Stimulated activated memory B cell treated with anti-CD40 and anti-IgM and Interleukin-4, amounts not matched to agents 10 μg/mL and 1 μg/mL and 100 μg/mL, for 72 hours (primary cell): Measurements from ENCODE around the gene AKAP11.

Source experiments
- ATAC-seq: fragments of 150-1000 bp; cut with Tn5 transposase; 2 replicates; pipeline ENCODE4 v1.10.0; 2021
- H3K27ac Mint-ChIP-seq: one replicate; pipeline ENCODE4 v1.8.0; 2022; ENCODE audit warnings: mild to moderate bottlenecking, mixed read lengths
- H3K27me3 Mint-ChIP-seq: one replicate; pipeline ENCODE4 v1.8.0; 2022; ENCODE audit warnings: mixed read lengths
- H3K36me3 Mint-ChIP-seq: one replicate; pipeline ENCODE4 v1.8.0; 2022; ENCODE audit warnings: mixed read lengths
- H3K4me1 Mint-ChIP-seq: one replicate; pipeline ENCODE4 v1.8.0; 2022; ENCODE audit warnings: mixed read lengths
- H3K4me3 Mint-ChIP-seq: one replicate; pipeline ENCODE4 v1.8.0; 2022; ENCODE audit warnings: mild to moderate bottlenecking, moderate library complexity, mixed read lengths
- H3K9me3 Mint-ChIP-seq: one replicate; pipeline ENCODE4 v1.8.0; 2022; ENCODE audit warnings: mixed read lengths

AKAP11 gene

GRCh38 chr13:42337808-42338600 lies 66.1 kb downstream of the AKAP11 start:
- Mint-ChIP-seq H3K4me1 (peaks cover 24% of the 10 kb centered on the region), H3K4me3 (no peak overlapping the region), H3K36me3 (no peaks in the 10 kb centered on the region), H3K27me3 (no peaks in the 10 kb centered on the region), H3K9me3 (no peaks in the 10 kb centered on the region), H3K27ac (no peak overlapping the region)
- no peak for ATAC-seq

GRCh38 chr13:42345367-42345766 lies 73.4 kb downstream of the AKAP11 start:
- Mint-ChIP-seq H3K27ac (no peak overlapping the region), H3K36me3 (no peaks in the 10 kb centered on the region), H3K4me3 (no peak overlapping the region), H3K27me3 (no peaks in the 10 kb centered on the region), H3K9me3 (no peaks in the 10 kb centered on the region), H3K4me1 (peaks cover 12% of the 10 kb centered on the region)
- no peak for ATAC-seq

GRCh38 chr13:42348576-42348975 lies 76.6 kb downstream of the AKAP11 start:
- Mint-ChIP-seq H3K4me3 (no peak overlapping the region), H3K27me3 (no peaks in the 10 kb centered on the region), H3K9me3 (no peaks in the 10 kb centered on the region), H3K27ac (no peak overlapping the region), H3K4me1 (peaks cover 9% of the 10 kb centered on the region), H3K36me3 (no peaks in the 10 kb centered on the region)
- no peak for ATAC-seq

GRCh38 chr13:42350141-42350540 lies 78.2 kb downstream of the AKAP11 start:
- no peak overlapping the region for H3K4me3 Mint-ChIP-seq
- H3K9me3 Mint-ChIP-seq = no peaks in the 10 kb centered on the region
- peaks cover 16% of the 10 kb centered on the region for H3K4me1 Mint-ChIP-seq
- H3K27me3 Mint-ChIP-seq = no peaks in the 10 kb centered on the region
- no peaks in the 10 kb centered on the region for H3K36me3 Mint-ChIP-seq
- ATAC-seq = no peak
- no peak overlapping the region for H3K27ac Mint-ChIP-seq

DNA sequence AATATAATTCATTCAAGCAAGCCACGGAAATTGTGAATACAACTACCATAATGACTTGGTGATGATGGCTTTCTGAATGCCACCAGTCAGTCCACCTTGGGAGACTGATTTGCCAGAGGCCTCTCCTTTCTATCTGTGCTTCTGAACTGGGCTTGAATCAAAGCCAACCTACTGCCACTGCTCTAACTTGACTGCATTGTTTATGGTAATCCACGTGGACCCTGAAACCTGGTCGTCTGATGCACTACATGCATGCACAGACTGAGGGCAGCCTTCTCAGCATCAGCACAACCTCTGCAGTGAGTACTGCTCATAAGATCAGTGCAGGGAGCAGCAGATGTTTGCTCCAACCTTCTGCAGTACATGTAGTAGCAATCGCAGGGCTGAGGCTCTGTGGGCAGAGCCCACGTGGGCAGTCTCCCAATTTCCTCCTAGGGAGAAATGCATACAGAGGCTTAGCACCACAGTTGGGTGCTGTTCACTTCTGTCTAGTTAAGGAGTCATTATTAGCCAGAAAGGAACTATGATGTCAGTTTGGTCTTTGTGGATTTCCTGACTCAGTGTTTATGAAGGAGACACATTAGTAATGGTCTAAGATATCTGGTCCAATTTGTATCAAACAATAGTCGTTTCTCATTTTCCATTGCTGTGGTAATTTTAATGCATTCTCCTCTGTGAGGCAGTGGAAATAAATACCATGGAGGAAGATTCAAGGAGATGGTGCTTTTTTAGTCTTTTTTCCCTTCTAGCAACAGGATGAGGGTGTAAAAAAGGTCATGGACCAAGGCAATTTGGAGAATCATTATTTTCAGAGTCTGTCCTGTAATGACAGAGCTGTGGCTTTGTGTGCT lies 82.5 kb downstream of the AKAP11 start:
- Mint-ChIP-seq H3K4me3 (no peak overlapping the region), H3K4me1 (peaks cover 30% of the 10 kb centered on the region), H3K36me3 (no peaks in the 10 kb centered on the region), H3K27me3 (no peaks in the 10 kb centered on the region), H3K9me3 (no peaks in the 10 kb centered on the region), H3K27ac (peak overlapping the region; percentile 68)
- peak; percentile 74 for ATAC-seq

DNA sequence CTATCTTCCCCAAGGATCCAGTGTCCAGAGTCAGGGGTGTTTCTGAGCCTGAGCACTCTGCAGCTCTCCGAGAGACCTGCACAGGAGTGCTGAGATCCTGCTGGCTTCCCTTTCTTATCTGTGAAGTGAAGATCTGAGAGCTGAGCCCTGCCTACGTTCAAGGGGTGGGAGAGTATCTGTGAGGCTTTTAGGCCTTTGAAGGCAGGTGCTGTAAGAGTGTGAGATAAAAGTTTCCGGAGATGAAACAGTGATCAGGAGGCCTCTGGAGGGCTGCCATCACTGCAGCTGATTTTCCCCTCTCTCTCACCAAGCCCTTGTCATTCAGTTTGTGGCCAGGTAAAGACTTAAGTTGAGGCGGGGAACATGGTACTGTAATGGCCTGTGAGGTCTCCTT lies 83.1 kb downstream of the AKAP11 start:
- peaks cover 26% of the 10 kb centered on the region for H3K4me1 Mint-ChIP-seq
- no peaks in the 10 kb centered on the region for H3K27me3 Mint-ChIP-seq
- no peaks in the 10 kb centered on the region for H3K36me3 Mint-ChIP-seq
- peak overlapping the region; percentile 68 for H3K27ac Mint-ChIP-seq
- no peak overlapping the region for H3K4me3 Mint-ChIP-seq
- peak; percentile 27 for ATAC-seq
- H3K9me3 Mint-ChIP-seq = no peaks in the 10 kb centered on the region

DNA sequence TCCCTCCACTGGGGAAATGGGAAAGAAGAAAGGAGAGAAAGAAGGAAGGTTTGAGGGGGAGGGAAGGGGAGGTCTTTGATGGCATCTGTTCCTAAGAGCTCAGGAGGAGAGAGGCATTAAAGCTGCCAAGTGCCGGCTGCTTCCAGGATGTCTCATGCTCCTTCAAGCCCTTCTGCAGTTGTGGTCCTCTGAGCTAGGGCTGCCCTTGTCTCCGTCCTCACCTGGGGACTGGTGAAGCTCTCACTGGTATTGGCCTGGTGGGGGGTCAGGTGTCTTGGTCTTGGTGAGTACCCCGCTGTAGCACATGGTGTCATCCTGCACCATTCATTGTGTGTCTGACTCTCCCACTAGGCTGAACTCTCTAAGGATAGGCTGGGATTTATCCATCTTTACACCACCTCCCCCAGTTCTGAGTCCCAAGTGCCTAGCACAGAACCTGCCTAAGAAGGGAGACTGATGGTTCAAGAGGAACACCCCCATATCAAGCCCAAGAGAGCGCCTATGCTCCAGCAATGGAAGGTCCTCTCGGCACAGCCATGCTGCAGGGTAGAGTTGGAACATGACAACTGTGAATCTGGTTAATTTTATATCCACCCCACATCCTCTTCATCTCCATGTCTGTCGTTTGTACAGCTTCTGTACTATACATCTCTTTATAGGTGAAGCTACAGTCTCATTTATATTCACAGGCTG lies 83.7 kb downstream of the AKAP11 start:
- no peak for ATAC-seq
- Mint-ChIP-seq H3K27me3 (no peaks in the 10 kb centered on the region), H3K27ac (peak overlapping the region; percentile 68), H3K9me3 (no peaks in the 10 kb centered on the region), H3K4me1 (peaks cover 24% of the 10 kb centered on the region), H3K36me3 (no peaks in the 10 kb centered on the region), H3K4me3 (no peak overlapping the region)

GRCh38 chr13:42356184-42356575 lies 84.2 kb downstream of the AKAP11 start:
- H3K9me3 Mint-ChIP-seq = no peaks in the 10 kb centered on the region
- H3K4me1 Mint-ChIP-seq = peaks cover 24% of the 10 kb centered on the region
- no peak overlapping the region for H3K27ac Mint-ChIP-seq
- no peak for ATAC-seq
- no peak overlapping the region for H3K4me3 Mint-ChIP-seq
- H3K27me3 Mint-ChIP-seq = no peaks in the 10 kb centered on the region
- no peaks in the 10 kb centered on the region for H3K36me3 Mint-ChIP-seq

DNA sequence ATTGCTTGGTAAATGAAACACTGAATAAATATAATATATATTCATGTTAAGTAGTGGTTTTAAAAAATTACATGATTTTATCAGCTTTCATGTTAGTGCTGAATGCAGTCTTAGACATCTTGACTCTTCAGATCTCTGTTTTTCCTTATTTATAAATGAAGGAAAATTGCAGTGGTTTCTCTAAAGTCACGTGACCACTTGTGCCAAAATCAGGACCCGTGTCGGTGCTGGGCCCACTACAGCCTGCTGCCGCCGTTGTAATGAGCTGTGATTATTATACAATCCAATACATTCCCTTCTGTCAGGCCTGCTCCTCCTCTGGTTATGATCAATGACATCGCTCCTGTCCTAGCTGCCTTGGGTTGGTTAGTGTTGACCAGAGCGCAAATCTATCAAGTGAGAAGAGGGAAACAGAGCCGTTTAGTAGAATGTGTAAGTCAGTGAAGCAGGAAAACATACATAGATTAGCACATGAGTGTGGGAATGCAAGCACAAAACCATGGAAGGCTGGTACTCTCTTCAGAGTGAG lies 88.2 kb downstream of the AKAP11 start:
- Mint-ChIP-seq H3K9me3 (no peaks in the 10 kb centered on the region), H3K4me3 (no peak overlapping the region), H3K27ac (no peak overlapping the region), H3K27me3 (no peaks in the 10 kb centered on the region), H3K36me3 (no peaks in the 10 kb centered on the region), H3K4me1 (peaks cover 25% of the 10 kb centered on the region)
- no peak for ATAC-seq

DNA sequence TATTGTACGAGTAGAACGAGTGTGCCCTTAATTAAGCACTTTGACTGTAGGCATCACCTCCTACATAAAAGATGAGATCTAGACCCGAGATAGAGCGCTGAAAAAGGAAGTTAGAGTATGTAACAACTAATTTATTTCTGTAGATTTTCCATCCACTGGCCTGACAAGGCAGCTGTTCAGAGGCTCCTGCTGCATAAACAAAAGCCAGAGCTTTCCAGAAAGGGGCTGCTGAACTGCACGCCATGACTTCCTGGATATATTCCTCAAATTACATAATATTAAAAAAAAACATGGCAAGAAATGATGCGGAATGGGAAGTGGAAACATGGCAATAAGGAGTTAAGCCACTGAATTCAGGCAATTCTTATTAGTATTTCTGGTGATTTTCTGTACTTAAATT lies 89.7 kb downstream of the AKAP11 start:
- no peak overlapping the region for H3K4me3 Mint-ChIP-seq
- H3K36me3 Mint-ChIP-seq = no peaks in the 10 kb centered on the region
- H3K4me1 Mint-ChIP-seq = peaks cover 23% of the 10 kb centered on the region
- ATAC-seq = no peak
- no peaks in the 10 kb centered on the region for H3K9me3 Mint-ChIP-seq
- no peak overlapping the region for H3K27ac Mint-ChIP-seq
- H3K27me3 Mint-ChIP-seq = no peaks in the 10 kb centered on the region

DNA sequence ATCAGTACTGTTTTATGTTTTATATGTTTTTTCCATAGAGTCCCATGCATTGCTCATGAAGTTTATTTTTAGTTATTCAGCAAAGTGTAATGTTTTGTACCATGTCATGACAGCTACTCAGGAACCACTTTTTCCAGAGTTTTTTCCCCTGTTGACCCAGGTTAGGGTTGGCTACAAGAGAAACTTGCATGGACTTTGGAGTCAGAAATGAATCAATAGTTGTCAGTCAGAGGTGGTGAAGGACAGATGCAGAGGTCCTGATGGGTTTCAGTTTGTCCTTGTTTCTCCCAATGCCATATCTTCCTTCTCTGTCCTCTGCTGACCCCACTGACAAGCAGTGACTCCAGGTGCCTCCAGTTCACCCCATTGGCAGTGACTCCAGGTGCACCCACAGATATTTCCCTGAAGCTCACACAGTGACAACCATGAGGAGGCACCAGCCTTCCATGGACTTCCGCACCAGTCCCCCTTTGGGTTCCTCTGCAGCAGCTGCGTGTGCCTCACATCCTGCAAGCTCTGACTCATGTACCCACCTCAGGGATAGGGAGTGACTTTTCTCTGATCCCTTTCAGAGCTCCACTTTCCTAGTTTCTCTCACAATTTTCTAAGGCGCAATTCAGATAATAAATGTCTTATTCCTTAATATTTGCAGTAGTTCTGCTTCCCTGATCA lies 92.1 kb downstream of the AKAP11 start:
- ATAC-seq = no peak
- Mint-ChIP-seq H3K27me3 (no peaks in the 10 kb centered on the region), H3K4me3 (no peak overlapping the region), H3K4me1 (peaks cover 17% of the 10 kb centered on the region), H3K27ac (no peak overlapping the region), H3K9me3 (no peaks in the 10 kb centered on the region), H3K36me3 (no peaks in the 10 kb centered on the region)

GRCh38 chr13:42364613-42365000 lies 92.7 kb downstream of the AKAP11 start:
- H3K36me3 Mint-ChIP-seq = no peaks in the 10 kb centered on the region
- H3K9me3 Mint-ChIP-seq = no peaks in the 10 kb centered on the region
- ATAC-seq = no peak
- no peak overlapping the region for H3K27ac Mint-ChIP-seq
- H3K4me3 Mint-ChIP-seq = no peak overlapping the region
- peaks cover 21% of the 10 kb centered on the region for H3K4me1 Mint-ChIP-seq
- H3K27me3 Mint-ChIP-seq = no peaks in the 10 kb centered on the region

GRCh38 chr13:42367831-42368230 lies 95.9 kb downstream of the AKAP11 start:
- Mint-ChIP-seq H3K36me3 (no peaks in the 10 kb centered on the region), H3K27me3 (no peaks in the 10 kb centered on the region), H3K27ac (no peak overlapping the region), H3K9me3 (peaks cover 2% of the 10 kb centered on the region), H3K4me1 (peaks cover 21% of the 10 kb centered on the region), H3K4me3 (no peak overlapping the region)
- no peak for ATAC-seq

DNA sequence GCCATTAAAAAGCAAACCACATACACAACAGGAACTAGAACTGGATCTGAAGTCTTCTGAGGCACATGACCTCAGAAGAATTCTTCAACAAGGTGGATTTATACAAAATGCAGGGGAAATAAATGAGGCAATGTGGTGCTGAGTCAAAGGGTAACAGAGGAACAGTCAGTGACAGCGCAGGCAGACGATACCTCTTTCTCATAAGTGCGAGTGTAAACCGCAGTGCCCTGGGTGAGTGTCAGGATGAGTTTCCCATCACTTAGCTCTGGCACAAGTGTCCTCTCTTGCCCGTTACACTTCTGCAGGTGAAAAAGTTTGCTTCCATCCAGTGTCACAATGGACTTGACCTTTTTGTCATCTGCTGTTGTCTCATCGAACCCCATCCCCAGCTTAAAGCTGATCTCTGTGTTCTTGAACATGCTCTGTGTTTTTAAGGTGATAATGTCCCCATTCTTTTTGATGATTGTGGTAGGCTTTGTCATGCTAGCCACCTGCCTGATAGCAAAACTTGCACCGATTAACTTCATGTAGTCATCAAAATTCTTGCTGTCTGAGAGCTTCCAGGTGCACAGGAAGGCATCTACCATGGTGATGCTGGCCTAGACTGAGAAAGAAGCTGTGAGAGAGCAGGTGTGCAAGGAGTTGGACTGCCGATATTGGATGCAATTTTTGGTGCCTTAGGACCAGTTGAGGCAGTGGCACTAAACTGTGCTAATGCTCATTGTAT lies 97.3 kb downstream of the AKAP11 start:
- H3K27ac Mint-ChIP-seq = no peak overlapping the region
- peaks cover 2% of the 10 kb centered on the region for H3K9me3 Mint-ChIP-seq
- H3K4me3 Mint-ChIP-seq = no peak overlapping the region
- no peaks in the 10 kb centered on the region for H3K27me3 Mint-ChIP-seq
- peaks cover 19% of the 10 kb centered on the region for H3K4me1 Mint-ChIP-seq
- H3K36me3 Mint-ChIP-seq = no peaks in the 10 kb centered on the region
- ATAC-seq = peak; percentile 48
